H9 (cell line): ENCODE measurements around the gene MAST4. TPM values are rescaled to one million over a fixed set of nuclear protein-coding genes. Genes with fewer than 3 reads are reported as not detected.

ENCODE experiments used
- DNase-seq: peaks from one replicate; pipeline ENCODE4 v3.0.0-alpha.2; 2017
- H2AFZ ChIP-seq: one replicate; pipeline ENCODE4 v1.6.1; 2013; ENCODE audit warnings: mild to moderate bottlenecking, low read length, control low read depth, moderate library complexity
- H2AK5ac ChIP-seq: 2 replicates; pipeline ENCODE4 v1.6.1; 2013; ENCODE audit warnings: low read length, control low read depth, mixed read lengths; ENCODE audit not compliant: insufficient read length
- H2BK120ac ChIP-seq: one replicate; pipeline ENCODE4 v1.6.1; 2013; ENCODE audit warnings: low read depth, mild to moderate bottlenecking, low read length, control low read depth, inconsistent platforms; ENCODE audit not compliant: poor library complexity, severe bottlenecking
- H2BK12ac ChIP-seq: 2 replicates; pipeline ENCODE4 v1.6.1; 2013; ENCODE audit warnings: low read length, control low read depth, mixed read lengths, low read depth; ENCODE audit not compliant: insufficient read length
- H2BK15ac ChIP-seq: 2 replicates; pipeline ENCODE4 v1.6.1; 2013; ENCODE audit warnings: low read depth, low read length, control low read depth
- H2BK20ac ChIP-seq: one replicate; pipeline ENCODE4 v1.6.1; 2013; ENCODE audit warnings: low read depth, mild to moderate bottlenecking, low read length, control low read depth, inconsistent platforms; ENCODE audit not compliant: poor library complexity, severe bottlenecking
- H2BK5ac ChIP-seq: 2 replicates; pipeline ENCODE4 v1.6.1; 2013; ENCODE audit warnings: low read length, control low read depth, mixed read lengths; ENCODE audit not compliant: insufficient read length
- H3K14ac ChIP-seq: 2 replicates; pipeline ENCODE4 v1.6.1; 2013; ENCODE audit warnings: low read length, control low read depth; ENCODE audit not compliant: insufficient read depth
- H3K18ac ChIP-seq: 2 replicates; pipeline ENCODE4 v1.6.1; 2013; ENCODE audit warnings: low read depth, mild to moderate bottlenecking, mixed read lengths, low read length, control low read depth; ENCODE audit not compliant: insufficient read length
- H3K23ac ChIP-seq: 2 replicates; pipeline ENCODE4 v1.6.1; 2013; ENCODE audit warnings: low read length, control low read depth, mixed read lengths, low read depth; ENCODE audit not compliant: insufficient read length
- H3K23me2 ChIP-seq: 2 replicates; pipeline ENCODE4 v1.6.1; 2013; ENCODE audit warnings: low read depth, mild to moderate bottlenecking, mixed read lengths, low read length, control low read depth; ENCODE audit not compliant: insufficient read length, poor library complexity, severe bottlenecking
- H3K27ac ChIP-seq: 2 replicates; pipeline ENCODE4 v1.5.1; 2013; ENCODE audit warnings: low read length, control low read depth, mixed read lengths, low read depth; ENCODE audit not compliant: insufficient read length
- H3K27me3 ChIP-seq: 2 replicates; pipeline ENCODE4 v1.6.1; 2013; ENCODE audit warnings: low read length, control low read depth, inconsistent platforms; ENCODE audit not compliant: insufficient read depth
- H3K4ac ChIP-seq: 2 replicates; pipeline ENCODE4 v1.6.1; 2013; ENCODE audit warnings: low read depth, mild to moderate bottlenecking, control low read depth, inconsistent platforms, low read length, moderate library complexity
- H3K4me1 ChIP-seq: 2 replicates; pipeline ENCODE4 v1.6.1; 2013; ENCODE audit warnings: low read length, control low read depth, inconsistent platforms; ENCODE audit not compliant: insufficient read depth
- H3K4me2 ChIP-seq: 2 replicates; pipeline ENCODE4 v1.6.1; 2013; ENCODE audit warnings: low read length, control low read depth, mixed read lengths; ENCODE audit not compliant: insufficient read length, insufficient read depth
- H3K56ac ChIP-seq: 2 replicates; pipeline ENCODE4 v1.6.1; 2013; ENCODE audit warnings: low read depth, mild to moderate bottlenecking, mixed read lengths, low read length, control low read depth; ENCODE audit not compliant: insufficient read length
- H3K79me1 ChIP-seq: 2 replicates; pipeline ENCODE4 v1.6.1; 2013; ENCODE audit warnings: low read depth, mild to moderate bottlenecking, moderate library complexity, low read length, control low read depth, inconsistent platforms; ENCODE audit not compliant: insufficient read depth, poor library complexity, severe bottlenecking
- H3K79me2 ChIP-seq: 2 replicates; pipeline ENCODE4 v1.6.1; 2013; ENCODE audit warnings: low read length, control low read depth, inconsistent platforms; ENCODE audit not compliant: insufficient read depth
- H3K9ac ChIP-seq: 2 replicates; pipeline ENCODE4 v1.6.1; 2013; ENCODE audit warnings: low read length, control low read depth, mixed read lengths; ENCODE audit not compliant: insufficient read length; ENCODE audit errors: extremely low read depth
- H3K9me3 ChIP-seq: one replicate; pipeline ENCODE4 v1.6.1; 2013; ENCODE audit warnings: low read depth, low read length, inconsistent platforms; ENCODE audit not compliant: control insufficient read depth
- H3T11ph ChIP-seq: one replicate; pipeline ENCODE4 v1.6.1; 2013; ENCODE audit warnings: mild to moderate bottlenecking, low read length, control low read depth, inconsistent platforms
- H4K20me1 ChIP-seq: one replicate; pipeline ENCODE4 v1.6.1; 2013; ENCODE audit not compliant: control insufficient read depth, insufficient read length, insufficient read depth
- H4K5ac ChIP-seq: 2 replicates; pipeline ENCODE4 v1.6.1; 2013; ENCODE audit warnings: low read depth, mild to moderate bottlenecking, mixed read lengths, low read length, control low read depth; ENCODE audit not compliant: insufficient read length
- H4K8ac ChIP-seq: replicated peaks from 2 replicates; pipeline ENCODE4 v1.6.1; 2013; ENCODE audit warnings: low read length, control low read depth, mixed read lengths, low read depth; ENCODE audit not compliant: insufficient read length
- H4K91ac ChIP-seq: 2 replicates; pipeline ENCODE4 v1.6.1; 2013; ENCODE audit warnings: low read depth, mild to moderate bottlenecking, moderate library complexity, mixed read lengths, low read length, control low read depth; ENCODE audit not compliant: insufficient read length
- H3K27ac Mint-ChIP-seq, 3 experiments: 2 replicates in 2 of 3; 3 replicates in 1 of 3; pipeline ENCODE4 v1.8.0; 2020 to 2021; ENCODE audit warnings: mixed read lengths in 3 of 3, mild to moderate bottlenecking in 1 of 3, moderate library complexity in 1 of 3
- H3K27me3 Mint-ChIP-seq: 2 replicates; pipeline ENCODE4 v1.8.0; 2021; ENCODE audit warnings: low read depth, mild to moderate bottlenecking, moderate library complexity, mixed read lengths
- H3K36me3 Mint-ChIP-seq, 3 experiments: 2 replicates in 2 of 3; 3 replicates in 1 of 3; pipeline ENCODE4 v1.8.0; 2020 to 2021; ENCODE audit warnings: low read depth in 3 of 3, mixed read lengths in 3 of 3; ENCODE audit not compliant: insufficient read depth in 1 of 3
- H3K4me1 Mint-ChIP-seq, 2 experiments: 2 replicates each; pipeline ENCODE4 v1.8.0; 2020; ENCODE audit warnings: mixed read lengths in 2 of 2
- H3K4me3 Mint-ChIP-seq, 2 experiments: 2 replicates in 1 of 2; 3 replicates in 1 of 2; pipeline ENCODE4 v1.8.0; 2020 to 2021; ENCODE audit warnings: mild to moderate bottlenecking in 2 of 2, mixed read lengths in 2 of 2, moderate library complexity in 1 of 2
- H3K9me3 Mint-ChIP-seq, 2 experiments: 2 replicates in 1 of 2; 3 replicates in 1 of 2; pipeline ENCODE4 v1.8.0; 2020; ENCODE audit warnings: mild to moderate bottlenecking in 2 of 2, mixed read lengths in 2 of 2, moderate library complexity in 1 of 2
- WGBS: extraction: QIAGEN DNeasy Blood & Tissue Kit; methylation state at CpG from one replicate; pipeline ENCODE4 v1.1.7; 2013; ENCODE audit warnings: missing lambda C conversion rate, low lambda C conversion rate, mixed read lengths; ENCODE audit not compliant: insufficient read length; ENCODE audit errors: extremely low coverage; 5-methylcytosine and 5-hydroxymethylcytosine counted together
- total RNA-seq: library from RNA; stranded (reverse); gene quantifications from 2 replicates; pipeline ENCODE4 v1.2.1, GENCODE V29; 2021
- TF ChIP-seq, protein P1 (sequence below): fragments of 200-600 bp; sonication (generic); conservative IDR thresholded peaks from 3 replicates; pipeline ENCODE4 v1.8.0; 2021; ENCODE audit warnings: antibody characterized with exemption, mild to moderate bottlenecking

The MAST4 gene
- total RNA-seq, 1 experiment from 2014 or later = 3.7 TPM

DNA sequence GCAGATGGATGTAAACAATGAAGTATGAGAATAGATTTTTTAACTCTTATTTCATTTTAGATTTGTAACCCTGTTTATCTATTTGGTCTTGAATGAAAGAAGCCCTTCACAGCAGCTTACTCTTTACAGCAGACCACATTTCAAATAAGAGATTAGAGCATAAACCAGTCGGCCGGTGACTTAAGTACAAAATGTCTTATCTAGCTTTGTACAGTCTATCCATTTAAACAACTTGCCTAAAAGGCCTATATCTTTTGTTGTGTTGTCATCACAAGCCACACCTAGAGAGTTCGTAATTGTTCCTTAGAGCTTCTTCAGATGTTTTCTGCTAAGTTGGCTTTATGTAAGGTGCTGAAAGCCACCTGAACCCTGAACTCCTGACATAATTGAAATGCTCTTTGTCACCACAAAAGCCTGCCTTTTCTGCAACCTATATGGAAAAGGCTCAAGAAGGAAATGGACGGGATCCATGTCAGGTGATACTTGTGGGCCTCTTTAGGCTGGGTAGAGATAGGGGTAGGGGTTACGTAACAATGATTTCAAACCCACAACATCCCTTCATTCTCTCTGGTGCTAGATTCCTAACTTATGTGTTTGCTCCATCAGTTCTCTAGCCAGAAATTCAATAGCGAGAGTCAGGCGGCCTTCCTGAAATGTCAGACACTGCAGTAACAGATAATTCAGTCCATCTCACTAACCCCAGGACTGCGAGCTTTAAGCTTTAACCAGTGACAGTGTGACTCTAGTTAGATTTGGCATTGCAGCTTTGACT, 437.9 kb downstream of the MAST4 start:
- DNase-seq = no peak
- TF ChIP-seq, protein P1, sequence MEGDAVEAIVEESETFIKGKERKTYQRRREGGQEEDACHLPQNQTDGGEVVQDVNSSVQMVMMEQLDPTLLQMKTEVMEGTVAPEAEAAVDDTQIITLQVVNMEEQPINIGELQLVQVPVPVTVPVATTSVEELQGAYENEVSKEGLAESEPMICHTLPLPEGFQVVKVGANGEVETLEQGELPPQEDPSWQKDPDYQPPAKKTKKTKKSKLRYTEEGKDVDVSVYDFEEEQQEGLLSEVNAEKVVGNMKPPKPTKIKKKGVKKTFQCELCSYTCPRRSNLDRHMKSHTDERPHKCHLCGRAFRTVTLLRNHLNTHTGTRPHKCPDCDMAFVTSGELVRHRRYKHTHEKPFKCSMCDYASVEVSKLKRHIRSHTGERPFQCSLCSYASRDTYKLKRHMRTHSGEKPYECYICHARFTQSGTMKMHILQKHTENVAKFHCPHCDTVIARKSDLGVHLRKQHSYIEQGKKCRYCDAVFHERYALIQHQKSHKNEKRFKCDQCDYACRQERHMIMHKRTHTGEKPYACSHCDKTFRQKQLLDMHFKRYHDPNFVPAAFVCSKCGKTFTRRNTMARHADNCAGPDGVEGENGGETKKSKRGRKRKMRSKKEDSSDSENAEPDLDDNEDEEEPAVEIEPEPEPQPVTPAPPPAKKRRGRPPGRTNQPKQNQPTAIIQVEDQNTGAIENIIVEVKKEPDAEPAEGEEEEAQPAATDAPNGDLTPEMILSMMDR = no peak
- no peak overlapping the region for H2BK20ac ChIP-seq
- H3K4me1 ChIP-seq = peaks cover 4% of the 10 kb centered on the region; the same call in 1 of the 2 replicates
- no peak overlapping the region for H3K9ac ChIP-seq
- H3K23ac ChIP-seq = no peak overlapping the region
- WGBS = no CpG with 5 or more reads among the region's 8 CpGs
- Mint-ChIP-seq H3K4me3 (no peak overlapping the region), H3K4me1 (peaks cover 26 to 31% of the 10 kb centered on the region in 2 experiments), H3K9me3 (no peaks in the 10 kb centered on the region), H3K27ac (no peak overlapping the region), H3K36me3 (no peaks in the 10 kb centered on the region), H3K27me3 (no peaks in the 10 kb centered on the region)
- no peak overlapping the region for H2BK12ac ChIP-seq
- no peaks in the 10 kb centered on the region; the same call in 1 of the 2 replicates for H3K27me3 ChIP-seq
- no peak overlapping the region for H3K4me2 ChIP-seq
- no peak overlapping the region for H3K18ac ChIP-seq
- no peaks in the 10 kb centered on the region for H3K79me1 ChIP-seq
- no peak overlapping the region for H2BK120ac ChIP-seq
- no peak overlapping the region for H3K14ac ChIP-seq
- H4K8ac ChIP-seq = no peak overlapping the region
- peaks cover 2% of the 10 kb centered on the region; the same call in 1 of the 2 replicates for H3K79me2 ChIP-seq
- no peak overlapping the region for H2AK5ac ChIP-seq
- no peak overlapping the region for H2BK5ac ChIP-seq
- H3T11ph ChIP-seq = no peak overlapping the region
- no peaks in the 10 kb centered on the region for H3K23me2 ChIP-seq
- no peak overlapping the region for H4K91ac ChIP-seq
- H3K4ac ChIP-seq = no peak overlapping the region
- no peaks in the 10 kb centered on the region for H3K9me3 ChIP-seq
- H4K5ac ChIP-seq = no peak overlapping the region
- no peak overlapping the region for H2BK15ac ChIP-seq
- no peak overlapping the region for H3K56ac ChIP-seq
- H2AFZ ChIP-seq = no peak overlapping the region
- no peaks in the 10 kb centered on the region for H4K20me1 ChIP-seq
- H3K27ac ChIP-seq = no peak overlapping the region
